HG03521 (cell line): ENCODE data around the gene EPS8.

ENCODE experiments used
- ATAC-seq: cut with Tn5 transposase; IDR thresholded peaks from one replicate; pipeline ENCODE4 v1.9.1; 2021; ENCODE audit warnings: mild to moderate bottlenecking, moderate library complexity; ENCODE audit not compliant: unreplicated experiment

Gene EPS8

GRCh38 chr12:15721316-15722115 lies 67.7 kb downstream of the EPS8 start:
- ATAC-seq = no peak

- ATAC-seq = no peak
Observed at GRCh38 chr12:15720295-15720694, 68.9 kb downstream of the EPS8 start.

GRCh38 chr12:15719230-15719629 lies 70.0 kb downstream of the EPS8 start:
- no peak for ATAC-seq

GRCh38 chr12:15717940-15718567 lies 71.1 kb downstream of the EPS8 start:
- no peak for ATAC-seq

- ATAC-seq = no peak
Observed at GRCh38 chr12:15716581-15716980, 72.6 kb downstream of the EPS8 start.

GRCh38 chr12:15714256-15714655 lies 74.9 kb downstream of the EPS8 start:
- ATAC-seq = no peak

GRCh38 chr12:15712823-15713660 lies 76.1 kb downstream of the EPS8 start:
- no peak for ATAC-seq

- no peak for ATAC-seq
Observed at GRCh38 chr12:15712160-15712559, 77.0 kb downstream of the EPS8 start.

- no peak for ATAC-seq
Observed at GRCh38 chr12:15710860-15711510, 78.2 kb downstream of the EPS8 start.

GRCh38 chr12:15709551-15709950 lies 79.6 kb downstream of the EPS8 start:
- no peak for ATAC-seq

- ATAC-seq = no peak
Observed at GRCh38 chr12:15708396-15709076, 80.7 kb downstream of the EPS8 start.

GRCh38 chr12:15707516-15708199 lies 81.5 kb downstream of the EPS8 start:
- ATAC-seq = no peak

GRCh38 chr12:15706010-15706676 lies 83.0 kb downstream of the EPS8 start:
- ATAC-seq = no peak

- no peak for ATAC-seq
Observed at GRCh38 chr12:15705606-15706005, 83.6 kb downstream of the EPS8 start.

GRCh38 chr12:15702276-15702675 lies 86.9 kb downstream of the EPS8 start:
- no peak for ATAC-seq

GRCh38 chr12:15701631-15702156 lies 87.5 kb downstream of the EPS8 start:
- ATAC-seq = no peak

- no peak for ATAC-seq
Observed at GRCh38 chr12:15701206-15701605, 88.0 kb downstream of the EPS8 start.

- ATAC-seq = no peak
Observed at GRCh38 chr12:15700595-15700994, 88.6 kb downstream of the EPS8 start.

- no peak for ATAC-seq
Observed at GRCh38 chr12:15699886-15700285, 89.3 kb downstream of the EPS8 start.
